Measurements from ENCODE around the gene EPB41L4A.

GRCh38 chr5:112248623-112249022, 170.5 kb downstream of the EPB41L4A start:
- TF ChIP-seq CTCF (IDR thresholded peaks at IDR 0.05) = no peak
- no peak for TF ChIP-seq POLR2AphosphoS5 (IDR thresholded peaks at IDR 0.05; ENCODE audit: low read depth, low read length)
